HG03039 (cell line): ENCODE measurements around the gene ZNF385A.
"Not testable (repeated sequence)": the region's sequence is repeated elsewhere in the genome, so short reads cannot be mapped to it uniquely, and the experiment has no call there.

Experiments
- ATAC-seq: cut with Tn5 transposase; IDR thresholded peaks from one replicate; pipeline ENCODE4 v1.9.1; 2021; ENCODE audit warnings: mild to moderate bottlenecking, moderate library complexity; ENCODE audit not compliant: unreplicated experiment

Gene ZNF385A

GRCh38 chr12:54358191-54358944 is 26.2 kb downstream of the ZNF385A start:
- no peak for ATAC-seq

GRCh38 chr12:54357506-54358190 is 26.9 kb downstream of the ZNF385A start:
- no peak for ATAC-seq

- no peak for ATAC-seq
Observed at GRCh38 chr12:54356951-54357356, 27.6 kb downstream of the ZNF385A start.

GRCh38 chr12:54356228-54356627 is 28.3 kb downstream of the ZNF385A start:
- ATAC-seq: no peak

- ATAC-seq: no peak
Observed at GRCh38 chr12:54355104-54355815, 29.3 kb downstream of the ZNF385A start.

- not testable (repeated sequence) for ATAC-seq
Observed at GRCh38 chr12:54354271-54354670, 30.3 kb downstream of the ZNF385A start.

- ATAC-seq: no peak
Observed at GRCh38 chr12:54352891-54353874, 31.4 kb downstream of the ZNF385A start.

GRCh38 chr12:54352022-54352531 is 32.5 kb downstream of the ZNF385A start:
- no peak for ATAC-seq

GRCh38 chr12:54351341-54351740 is 33.2 kb downstream of the ZNF385A start:
- ATAC-seq: no peak

- ATAC-seq: no peak
Observed at GRCh38 chr12:54350743-54351142, 33.8 kb downstream of the ZNF385A start.

GRCh38 chr12:54349679-54350078 is 34.9 kb downstream of the ZNF385A start:
- ATAC-seq: no peak

- no peak for ATAC-seq
Observed at GRCh38 chr12:54349036-54349435, 35.5 kb downstream of the ZNF385A start.

- ATAC-seq: no peak
Observed at GRCh38 chr12:54341378-54342300, 42.9 kb downstream of the ZNF385A start.

- no peak for ATAC-seq
Observed at GRCh38 chr12:54340846-54341245, 43.7 kb downstream of the ZNF385A start.

- ATAC-seq: no peak
Observed at GRCh38 chr12:54338698-54339296, 45.7 kb downstream of the ZNF385A start.

- ATAC-seq: no peak
Observed at GRCh38 chr12:54337854-54338650, 46.5 kb downstream of the ZNF385A start.

- no peak for ATAC-seq
Observed at GRCh38 chr12:54337280-54337842, 47.2 kb downstream of the ZNF385A start.
